ENCODE measurements around the gene CCDC195.

GRCh38 chr2:224736227-224736626 lies 20.1 kb upstream of the CCDC195 start:
- TF ChIP-seq CTCF (IDR thresholded peaks at IDR 0.05) (no peak), JUN (IDR thresholded peaks at IDR 0.05) (no peak), ELK1 (IDR thresholded peaks at IDR 0.05; ENCODE audit: low read depth, low read length) (no peak)
